ENCODE measurements around the gene GDNF. TPM values are rescaled to one million over a fixed set of nuclear protein-coding genes. Genes with fewer than 3 reads are reported as not detected.
A peak's percentile ranks its signal among the peaks of the same experiment; 100 is the strongest.

The GDNF gene
- total RNA-seq, 1 experiment from 2014 or later = 14.7 TPM

DNA sequence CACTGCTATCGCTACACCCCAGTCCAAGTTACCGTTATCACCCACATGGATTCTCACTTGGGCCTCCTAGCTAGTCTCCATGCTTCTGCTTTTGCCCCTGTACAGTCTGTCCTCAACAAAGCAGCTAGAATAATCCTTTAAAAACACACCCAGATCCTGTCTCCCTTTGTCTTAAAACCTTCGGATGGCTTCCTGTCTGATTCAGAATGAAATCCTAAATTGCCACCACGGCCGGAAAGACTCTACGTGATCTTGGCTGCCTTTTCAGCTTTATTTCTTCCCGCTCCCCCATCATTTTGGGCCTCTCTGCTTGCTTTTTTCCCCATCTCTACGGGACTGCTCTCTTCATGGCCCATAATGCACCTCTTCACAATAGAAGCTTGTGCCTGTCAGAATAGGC, 33.4 kb downstream of the GDNF start:
- H3K36me3 ChIP-seq (ENCODE audit: insufficient read depth, low read length, poor library complexity, severe bottlenecking) = no peaks in the 10 kb centered on the region
- no TSS peak for BruUV-seq (replicated peaks)
- no peaks in the 10 kb centered on the region for H3K9me3 ChIP-seq (ENCODE audit: low read depth, low read length, poor library complexity, severe bottlenecking)
- no peak for TF ChIP-seq EZH2 (IDR thresholded peaks at IDR 0.05; ENCODE audit: borderline replicate concordance, low read depth, low read length, poor library complexity, severe bottlenecking)
- TF ChIP-seq, protein P1, sequence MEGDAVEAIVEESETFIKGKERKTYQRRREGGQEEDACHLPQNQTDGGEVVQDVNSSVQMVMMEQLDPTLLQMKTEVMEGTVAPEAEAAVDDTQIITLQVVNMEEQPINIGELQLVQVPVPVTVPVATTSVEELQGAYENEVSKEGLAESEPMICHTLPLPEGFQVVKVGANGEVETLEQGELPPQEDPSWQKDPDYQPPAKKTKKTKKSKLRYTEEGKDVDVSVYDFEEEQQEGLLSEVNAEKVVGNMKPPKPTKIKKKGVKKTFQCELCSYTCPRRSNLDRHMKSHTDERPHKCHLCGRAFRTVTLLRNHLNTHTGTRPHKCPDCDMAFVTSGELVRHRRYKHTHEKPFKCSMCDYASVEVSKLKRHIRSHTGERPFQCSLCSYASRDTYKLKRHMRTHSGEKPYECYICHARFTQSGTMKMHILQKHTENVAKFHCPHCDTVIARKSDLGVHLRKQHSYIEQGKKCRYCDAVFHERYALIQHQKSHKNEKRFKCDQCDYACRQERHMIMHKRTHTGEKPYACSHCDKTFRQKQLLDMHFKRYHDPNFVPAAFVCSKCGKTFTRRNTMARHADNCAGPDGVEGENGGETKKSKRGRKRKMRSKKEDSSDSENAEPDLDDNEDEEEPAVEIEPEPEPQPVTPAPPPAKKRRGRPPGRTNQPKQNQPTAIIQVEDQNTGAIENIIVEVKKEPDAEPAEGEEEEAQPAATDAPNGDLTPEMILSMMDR (conservative IDR thresholded peaks at IDR 0.05; ENCODE audit: low read depth, low read length) = no peak
- POLR2A ChIA-PET (ENCODE audit: low non-redundant PET) = no interaction called here
- peaks cover 9% of the 10 kb centered on the region for H3K4me1 ChIP-seq (ENCODE audit: insufficient read depth, low read length, poor library complexity, severe bottlenecking)
- H3K4me3 ChIP-seq (ENCODE audit: low read depth, low read length, poor library complexity, severe bottlenecking) = no peak overlapping the region
- no peaks in the 10 kb centered on the region for H3K27me3 ChIP-seq (replicated peaks; ENCODE audit: insufficient read depth, low read depth, low read length, poor library complexity)
- H3K27ac ChIP-seq (ENCODE audit: low read depth, low read length, poor library complexity, severe bottlenecking) = peak overlapping the region; percentile 39
- CTCF ChIA-PET = no interaction called here
- DNase-seq (ENCODE audit: low spot score) = peak; percentile 75
- intact Hi-C loops (cut with micrococcal nuclease; ENCODE audit: unreplicated experiment) = no loop called here

- H3K36me3 ChIP-seq (ENCODE audit: insufficient read depth, low read length, poor library complexity, severe bottlenecking) = no peaks in the 10 kb centered on the region
- H3K9me3 ChIP-seq (ENCODE audit: low read depth, low read length, poor library complexity, severe bottlenecking) = no peaks in the 10 kb centered on the region
- H3K4me3 ChIP-seq (ENCODE audit: low read depth, low read length, poor library complexity, severe bottlenecking) = no peak overlapping the region
- DNase-seq (ENCODE audit: low spot score) = no peak
- intact Hi-C loops (cut with micrococcal nuclease; ENCODE audit: unreplicated experiment) = no loop called here
- peaks cover 9% of the 10 kb centered on the region for H3K4me1 ChIP-seq (ENCODE audit: insufficient read depth, low read length, poor library complexity, severe bottlenecking)
- ChIA-PET POLR2A (ENCODE audit: low non-redundant PET) (no interaction called here), CTCF (no interaction called here)
- BruUV-seq (replicated peaks) = no TSS peak
- H3K27me3 ChIP-seq (replicated peaks; ENCODE audit: insufficient read depth, low read depth, low read length, poor library complexity) = no peaks in the 10 kb centered on the region
- peak overlapping the region; percentile 39 for H3K27ac ChIP-seq (ENCODE audit: low read depth, low read length, poor library complexity, severe bottlenecking)
- TF ChIP-seq EZH2 (IDR thresholded peaks at IDR 0.05; ENCODE audit: borderline replicate concordance, low read depth, low read length, poor library complexity, severe bottlenecking) = no peak
- TF ChIP-seq, protein P1 (conservative IDR thresholded peaks at IDR 0.05; ENCODE audit: low read depth, low read length) = no peak
Observed at GRCh38 chr5:37806016-37806415, 33.8 kb downstream of the GDNF start.

GRCh38 chr5:37804401-37804800, 35.4 kb downstream of the GDNF start:
- intact Hi-C loops (cut with micrococcal nuclease; ENCODE audit: unreplicated experiment) = no loop called here
- CTCF ChIA-PET = no interaction called here
- POLR2A ChIA-PET (ENCODE audit: low non-redundant PET) = no interaction called here

More at GRCh38 chr5:37804401-37804800, 35.4 kb downstream of the GDNF start:
- TF ChIP-seq, protein P1 (conservative IDR thresholded peaks at IDR 0.05; ENCODE audit: low read depth, low read length) = no peak
- no peak for TF ChIP-seq EZH2 (IDR thresholded peaks at IDR 0.05; ENCODE audit: borderline replicate concordance, low read depth, low read length, poor library complexity, severe bottlenecking)
- Histone ChIP-seq H3K4me3 (ENCODE audit: low read depth, low read length, poor library complexity, severe bottlenecking) (no peak overlapping the region), H3K27ac (ENCODE audit: low read depth, low read length, poor library complexity, severe bottlenecking) (no peak overlapping the region), H3K9me3 (ENCODE audit: low read depth, low read length, poor library complexity, severe bottlenecking) (no peaks in the 10 kb centered on the region), H3K4me1 (ENCODE audit: insufficient read depth, low read length, poor library complexity, severe bottlenecking) (peaks cover 9% of the 10 kb centered on the region), H3K27me3 (replicated peaks; ENCODE audit: insufficient read depth, low read depth, low read length, poor library complexity) (no peaks in the 10 kb centered on the region), H3K36me3 (ENCODE audit: insufficient read depth, low read length, poor library complexity, severe bottlenecking) (no peaks in the 10 kb centered on the region)
- DNase-seq (ENCODE audit: low spot score) = no peak
- BruUV-seq (replicated peaks) = no TSS peak

All from A673 (cell line).